Tibial nerve (tissue), 3 donors: ENCODE results near the gene ATF2.

Source experiments
- CTCF ChIP-seq, 5 experiments: fragments of 200-600 bp in 3 of 5; fragments of 450-650 bp in 2 of 5; sonication (generic) in 3 of 5; IDR thresholded peaks; one replicate each; pipeline ENCODE4 v1.5.1; 2016 to 2019; ENCODE audit warnings: antibody characterized with exemption in 5 of 5, mild to moderate bottlenecking in 3 of 5, moderate library complexity in 2 of 5
- POLR2A ChIP-seq, 2 donors: fragments of 450-650 bp; IDR thresholded peaks; one replicate each; pipeline ENCODE4 v1.6.1; 2017; ENCODE audit warnings: antibody characterized with exemption in 2 of 2, mild to moderate bottlenecking in 2 of 2, moderate library complexity in 2 of 2

- TF ChIP-seq CTCF (IDR thresholded peaks at IDR 0.05) (no peak), POLR2A (IDR thresholded peaks at IDR 0.05) (no peak)
These were observed 105.0 kb downstream of the ATF2 start for GRCh38 chr2:175062787-175063585.
